ENCODE measurements around the gene OR2F2. TPM values are rescaled to one million over a fixed set of nuclear protein-coding genes. Genes with fewer than 3 reads are reported as not detected.

The OR2F2 gene
- total RNA-seq, 1 donor from 2014 or later: not detected

DNA sequence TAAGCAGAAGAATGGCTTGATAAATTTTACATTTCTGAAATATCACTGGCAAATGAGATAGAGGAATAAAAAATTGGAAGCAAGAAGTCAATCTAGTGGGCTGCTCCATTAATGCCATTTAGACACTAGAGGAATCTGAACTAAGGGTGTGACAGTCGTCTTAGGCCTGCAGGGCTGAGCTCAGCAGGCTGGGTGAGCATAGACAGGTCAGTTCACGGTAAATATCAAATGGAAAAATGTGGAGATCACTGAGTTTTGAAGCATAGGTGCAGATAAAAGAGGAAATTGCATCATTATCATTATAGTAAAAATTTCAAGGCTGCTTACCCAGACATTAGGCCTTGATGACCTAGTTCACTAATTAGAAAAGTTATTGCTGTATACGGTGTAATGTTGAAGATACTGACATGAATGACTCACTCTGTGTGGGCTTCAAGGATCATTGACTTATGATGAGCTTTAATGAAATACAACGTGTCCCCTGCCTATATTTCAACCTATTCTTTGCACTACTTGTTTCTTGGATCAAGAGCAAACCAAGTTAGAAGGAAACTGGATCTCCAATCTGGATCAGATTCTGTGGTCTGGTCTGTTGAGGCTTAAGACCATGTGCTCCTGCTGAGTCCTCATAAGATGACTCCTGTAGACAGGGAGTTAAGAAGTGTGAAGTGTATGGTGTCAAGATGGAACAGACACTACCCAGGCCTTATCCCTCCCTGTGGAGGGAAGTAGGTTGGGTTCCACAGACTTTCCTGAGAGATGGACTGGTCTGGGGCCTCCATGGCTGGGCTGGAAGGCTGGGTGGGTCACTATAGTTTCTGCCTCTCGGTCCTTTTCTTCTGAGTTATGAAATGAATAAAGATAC lies 3.6 kb downstream of the OR2F2 start:
- TF ChIP-seq, protein P1, sequence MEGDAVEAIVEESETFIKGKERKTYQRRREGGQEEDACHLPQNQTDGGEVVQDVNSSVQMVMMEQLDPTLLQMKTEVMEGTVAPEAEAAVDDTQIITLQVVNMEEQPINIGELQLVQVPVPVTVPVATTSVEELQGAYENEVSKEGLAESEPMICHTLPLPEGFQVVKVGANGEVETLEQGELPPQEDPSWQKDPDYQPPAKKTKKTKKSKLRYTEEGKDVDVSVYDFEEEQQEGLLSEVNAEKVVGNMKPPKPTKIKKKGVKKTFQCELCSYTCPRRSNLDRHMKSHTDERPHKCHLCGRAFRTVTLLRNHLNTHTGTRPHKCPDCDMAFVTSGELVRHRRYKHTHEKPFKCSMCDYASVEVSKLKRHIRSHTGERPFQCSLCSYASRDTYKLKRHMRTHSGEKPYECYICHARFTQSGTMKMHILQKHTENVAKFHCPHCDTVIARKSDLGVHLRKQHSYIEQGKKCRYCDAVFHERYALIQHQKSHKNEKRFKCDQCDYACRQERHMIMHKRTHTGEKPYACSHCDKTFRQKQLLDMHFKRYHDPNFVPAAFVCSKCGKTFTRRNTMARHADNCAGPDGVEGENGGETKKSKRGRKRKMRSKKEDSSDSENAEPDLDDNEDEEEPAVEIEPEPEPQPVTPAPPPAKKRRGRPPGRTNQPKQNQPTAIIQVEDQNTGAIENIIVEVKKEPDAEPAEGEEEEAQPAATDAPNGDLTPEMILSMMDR (IDR thresholded peaks at IDR 0.05): no peak
- no peak overlapping the region for H3K27ac Mint-ChIP-seq (ENCODE audit: unreplicated experiment)
- DNase-seq (ENCODE audit: low spot score): no peak

DNA sequence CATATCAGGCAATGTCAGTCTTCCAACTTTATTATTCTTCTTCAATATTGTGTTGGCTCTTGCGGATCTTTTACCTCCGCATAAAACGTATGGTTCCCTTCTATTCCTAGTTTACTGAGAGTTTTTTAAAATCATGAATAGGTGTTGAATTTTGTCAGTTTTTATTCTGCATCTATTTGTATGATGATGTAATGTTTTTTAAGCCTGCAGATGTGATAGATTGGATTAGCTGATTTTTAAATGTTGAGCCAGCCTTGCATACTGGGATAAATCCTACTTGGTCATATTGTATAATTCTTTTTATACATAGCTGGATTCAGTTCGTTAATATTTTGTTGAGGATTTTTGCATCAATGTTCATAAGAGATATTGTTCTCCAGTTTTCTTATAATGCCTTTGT lies 10.4 kb downstream of the OR2F2 start:
- H3K36me3 Mint-ChIP-seq (ENCODE audit: low read depth): peaks cover 7% of the 10 kb centered on the region
- no peak overlapping the region for H3K27ac Mint-ChIP-seq (ENCODE audit: unreplicated experiment)
- H3K4me3 Mint-ChIP-seq (ENCODE audit: unreplicated experiment): no peak overlapping the region

More for the DNA sequence above, 3.6 kb downstream of the OR2F2 start:
- no peaks in the 10 kb centered on the region for H3K36me3 Mint-ChIP-seq (ENCODE audit: low read depth)
- H3K4me3 Mint-ChIP-seq (ENCODE audit: unreplicated experiment): no peak overlapping the region
- peaks cover 41% of the 10 kb centered on the region for H3K4me1 Mint-ChIP-seq (ENCODE audit: low read depth)
- H3K9me3 Mint-ChIP-seq (ENCODE audit: low read depth): no peaks in the 10 kb centered on the region
- no peaks in the 10 kb centered on the region for H3K27me3 Mint-ChIP-seq (ENCODE audit: low read depth)

DNA sequence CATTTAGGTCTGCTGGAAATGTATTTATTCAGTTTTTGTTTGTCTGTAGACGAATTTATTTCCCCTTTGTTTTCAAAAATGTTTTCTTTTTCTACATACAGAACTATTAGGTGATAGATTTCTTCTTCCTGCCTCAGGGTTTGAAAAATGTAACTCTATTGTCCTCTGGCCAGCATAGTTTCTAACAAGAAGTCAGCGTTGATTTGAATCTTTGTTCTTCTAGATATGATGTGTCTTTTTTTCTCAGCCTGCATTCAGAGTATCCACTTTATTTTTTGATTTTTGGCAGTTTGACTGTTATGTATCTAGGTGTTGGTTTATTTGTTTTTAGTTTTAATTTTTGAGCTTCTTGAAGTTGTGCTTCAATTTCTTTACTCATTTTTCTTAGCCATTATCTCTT lies 12.1 kb downstream of the OR2F2 start:
- Mint-ChIP-seq H3K27ac (ENCODE audit: unreplicated experiment) (no peak overlapping the region), H3K4me1 (ENCODE audit: low read depth) (peaks cover 15% of the 10 kb centered on the region), H3K9me3 (ENCODE audit: low read depth) (peaks cover 22% of the 10 kb centered on the region), H3K36me3 (ENCODE audit: low read depth) (peaks cover 7% of the 10 kb centered on the region), H3K27me3 (ENCODE audit: low read depth) (peaks cover 7% of the 10 kb centered on the region), H3K4me3 (ENCODE audit: unreplicated experiment) (no peak overlapping the region)
- no peak for DNase-seq (ENCODE audit: low spot score)
- TF ChIP-seq, protein P1 (IDR thresholded peaks at IDR 0.05): no peak

More for the DNA sequence above, 10.4 kb downstream of the OR2F2 start:
- TF ChIP-seq, protein P1 (IDR thresholded peaks at IDR 0.05): no peak
- H3K27me3 Mint-ChIP-seq (ENCODE audit: low read depth): peaks cover 7% of the 10 kb centered on the region
- H3K4me1 Mint-ChIP-seq (ENCODE audit: low read depth): peaks cover 20% of the 10 kb centered on the region
- peaks cover 22% of the 10 kb centered on the region for H3K9me3 Mint-ChIP-seq (ENCODE audit: low read depth)
- DNase-seq (ENCODE audit: low spot score): no peak

DNA sequence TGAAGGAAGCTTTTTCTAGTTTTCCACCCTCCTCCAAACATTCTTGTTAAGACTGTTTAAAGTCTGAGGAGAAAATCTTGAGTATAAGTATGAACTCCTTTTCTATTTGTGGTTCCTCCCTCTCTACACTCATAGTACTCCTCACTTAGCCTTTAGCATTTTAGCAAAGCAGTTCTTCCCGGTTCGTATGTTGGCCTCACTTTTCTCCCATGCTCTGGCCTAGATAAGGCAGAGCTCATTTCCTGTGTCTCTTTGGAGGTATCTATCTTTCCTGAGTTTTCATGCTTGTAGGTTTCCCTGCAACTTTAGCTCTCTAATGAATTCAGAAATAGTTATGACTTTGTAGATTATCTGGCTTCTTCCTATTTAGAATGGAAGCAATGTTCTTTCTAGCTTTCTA lies 13.7 kb downstream of the OR2F2 start:
- no peak for DNase-seq (ENCODE audit: low spot score)
- Mint-ChIP-seq H3K4me3 (ENCODE audit: unreplicated experiment) (no peak overlapping the region), H3K4me1 (ENCODE audit: low read depth) (peaks cover 27% of the 10 kb centered on the region), H3K36me3 (ENCODE audit: low read depth) (peaks cover 7% of the 10 kb centered on the region), H3K9me3 (ENCODE audit: low read depth) (peaks cover 22% of the 10 kb centered on the region), H3K27me3 (ENCODE audit: low read depth) (peaks cover 7% of the 10 kb centered on the region), H3K27ac (ENCODE audit: unreplicated experiment) (no peak overlapping the region)
- TF ChIP-seq, protein P1 (IDR thresholded peaks at IDR 0.05): no peak

DNA sequence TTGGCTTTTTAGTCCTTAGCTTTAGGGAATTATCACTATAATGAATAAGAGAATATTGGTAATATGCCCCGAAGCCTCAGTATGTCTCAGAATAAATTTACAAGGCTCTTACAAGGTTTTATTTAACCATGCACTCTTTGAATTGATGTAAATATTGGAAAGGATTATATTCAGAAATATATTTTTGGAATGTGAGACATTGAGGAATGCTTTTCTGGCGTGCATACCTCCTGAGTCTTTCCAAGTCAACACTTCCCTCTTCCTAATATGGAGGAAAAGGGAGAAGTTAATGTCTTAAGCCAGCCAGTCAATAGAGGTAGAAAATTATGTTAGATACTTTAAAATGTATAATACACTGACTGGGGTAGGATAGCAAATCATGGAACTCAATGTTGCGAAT lies 18.4 kb downstream of the OR2F2 start:
- no peak overlapping the region for H3K4me3 Mint-ChIP-seq (ENCODE audit: unreplicated experiment)

More for the DNA sequence above, 18.4 kb downstream of the OR2F2 start:
- TF ChIP-seq, protein P1 (IDR thresholded peaks at IDR 0.05): no peak
- H3K36me3 Mint-ChIP-seq (ENCODE audit: low read depth): no peaks in the 10 kb centered on the region
- H3K4me1 Mint-ChIP-seq (ENCODE audit: low read depth): peaks cover 38% of the 10 kb centered on the region
- peaks cover 2% of the 10 kb centered on the region for H3K9me3 Mint-ChIP-seq (ENCODE audit: low read depth)
- peak overlapping the region; percentile 76 for H3K27ac Mint-ChIP-seq (ENCODE audit: unreplicated experiment)
- DNase-seq (ENCODE audit: low spot score): no peak
- H3K27me3 Mint-ChIP-seq (ENCODE audit: low read depth): peaks cover 12% of the 10 kb centered on the region
